ENCODE data around the gene CCDC146.

GRCh38 chr7:77248154-77248553 is 125.7 kb downstream of the CCDC146 start:
- TF ChIP-seq EZH2 (IDR thresholded peaks at IDR 0.05) (no peak), POLR2AphosphoS5 (IDR thresholded peaks at IDR 0.05; ENCODE audit: borderline replicate concordance, low read depth, low read length) (no peak), FOXP2 (optimal IDR thresholded peaks at IDR 0.05; ENCODE audit: control extremely low read depth, extremely low read length, insufficient read depth) (no peak)

All from SK-N-MC (cell line).